AG04450 (cell line): ENCODE measurements around the gene DPCD. TPM values are rescaled to one million over a fixed set of nuclear protein-coding genes. Genes with fewer than 3 reads are reported as not detected.

ENCODE experiments used
- CTCF ChIA-PET: fragments of 300-600, 350-600 bp; formaldehyde crosslinking; extraction: SDS; loops from one replicate; lab custom pipeline; 2022; ENCODE audit warnings: antibody characterized with exemption, inconsistent platforms; lab: Charles Lee
- POLR2A ChIA-PET: fragments of 350-600 bp; formaldehyde crosslinking; extraction: SDS; loops from one replicate; lab custom pipeline; 2021; ENCODE audit warnings: antibody characterized with exemption, inconsistent platforms; lab: Yijun Ruan, JAX
- DNase-seq: peaks from one replicate; pipeline ENCODE4 v3.0.0-alpha.2; 2011; ENCODE audit warnings: low read depth, low spot score
- H3K27ac ChIP-seq: one replicate; pipeline ENCODE4 v1.5.1; 2012; ENCODE audit warnings: low read depth, low read length, control low read depth
- H3K27me3 ChIP-seq: one replicate; pipeline ENCODE4 v1.6.0; 2012; ENCODE audit warnings: low read length; ENCODE audit not compliant: control insufficient read depth, insufficient read depth
- H3K4me3 ChIP-seq: 2 replicates; pipeline ENCODE4 v1.5.1; 2011; ENCODE audit warnings: mild to moderate bottlenecking, low read depth, low read length, control low read depth
- H3K9me3 ChIP-seq: 2 replicates; pipeline ENCODE4 v1.5.1; 2012; ENCODE audit warnings: low read length; ENCODE audit not compliant: control insufficient read depth, insufficient read depth
- CTCF ChIP-seq: IDR thresholded peaks from 2 replicates; pipeline ENCODE4 v1.5.1; 2011; ENCODE audit warnings: low read depth, low read length, control low read depth, inconsistent platforms
- polyA plus RNA-seq: library from polyadenylated mRNA; depleted of rRNA; stranded (reverse); fragments of >200 nt; gene quantifications from 2 replicates; pipeline ENCODE4 v1.2.3, GENCODE V29; 2011

Gene DPCD
- polyA plus RNA-seq, 1 experiment = 49.7 TPM

DNA sequence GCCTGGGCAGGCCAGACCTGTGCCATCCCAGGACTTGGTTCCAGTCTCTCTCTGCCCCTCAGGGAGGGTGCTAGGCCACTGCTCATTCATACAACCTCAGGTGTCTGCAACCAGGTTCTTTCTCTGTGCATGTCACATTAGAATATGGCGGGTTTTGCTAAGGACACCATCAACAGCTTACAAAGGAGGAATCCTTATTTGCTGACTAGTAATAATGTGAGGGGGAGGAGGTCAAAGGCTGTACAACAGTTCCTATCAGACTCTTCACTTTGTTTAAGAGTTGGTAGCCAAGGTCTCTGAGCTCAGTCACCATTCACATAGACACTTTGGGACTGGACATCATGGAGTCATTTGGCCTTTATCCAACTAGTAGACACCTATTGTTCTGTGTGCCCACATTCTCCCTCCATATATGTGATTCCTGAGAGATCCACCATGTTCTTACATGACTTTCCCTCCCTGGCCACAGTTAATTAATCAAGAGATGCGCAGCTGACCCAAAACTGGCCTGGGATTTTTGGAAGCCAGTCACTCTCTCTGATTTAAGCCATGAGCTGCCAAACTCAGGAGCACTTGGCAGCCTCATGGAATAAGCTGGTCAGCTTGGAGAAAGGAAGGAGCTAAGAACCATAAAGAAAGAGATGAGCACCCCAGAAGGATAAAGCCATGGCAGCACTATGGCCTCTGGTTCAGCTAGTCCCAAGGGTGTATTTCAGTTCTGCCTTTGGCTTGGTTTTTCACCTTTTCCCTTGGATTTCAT lies 51.2 kb downstream of the DPCD start:
- Histone ChIP-seq H3K4me3 (no peak overlapping the region), H3K27me3 (no peaks in the 10 kb centered on the region), H3K27ac (no peak overlapping the region), H3K9me3 (no peaks in the 10 kb centered on the region)
- no peak for DNase-seq
- POLR2A ChIA-PET = no interaction called here
- TF ChIP-seq CTCF = no peak
- CTCF ChIA-PET = interaction anchor here (1.0 kb wide), 1 partner anchor 142 kb away, joined by 3 read pairs; no protein-coding TSS in a partner anchor

GRCh38 chr10:101643546-101643945 lies 55.4 kb downstream of the DPCD start:
- Histone ChIP-seq H3K9me3 (no peaks in the 10 kb centered on the region), H3K4me3 (no peak overlapping the region), H3K27me3 (no peaks in the 10 kb centered on the region), H3K27ac (no peak overlapping the region)
- CTCF ChIA-PET = no interaction called here
- TF ChIP-seq CTCF = no peak
- POLR2A ChIA-PET = no interaction called here
- no peak for DNase-seq

GRCh38 chr10:101644002-101644401 lies 55.9 kb downstream of the DPCD start:
- CTCF ChIA-PET = no interaction called here
- no peak overlapping the region for H3K4me3 ChIP-seq
- no peaks in the 10 kb centered on the region for H3K27me3 ChIP-seq
- no peak for DNase-seq
- POLR2A ChIA-PET = no interaction called here
- TF ChIP-seq CTCF = no peak
- H3K9me3 ChIP-seq = no peaks in the 10 kb centered on the region
- H3K27ac ChIP-seq = no peak overlapping the region

- POLR2A ChIA-PET = no interaction called here
- Histone ChIP-seq H3K27ac (no peak overlapping the region), H3K9me3 (no peaks in the 10 kb centered on the region), H3K27me3 (no peaks in the 10 kb centered on the region), H3K4me3 (no peak overlapping the region)
- CTCF ChIA-PET = no interaction called here
- no peak for TF ChIP-seq CTCF
- DNase-seq = no peak
Observed at GRCh38 chr10:101645659-101646058, 57.5 kb downstream of the DPCD start.

- Histone ChIP-seq H3K27ac (no peak overlapping the region), H3K9me3 (no peaks in the 10 kb centered on the region), H3K4me3 (no peak overlapping the region), H3K27me3 (no peaks in the 10 kb centered on the region)
- CTCF ChIA-PET = no interaction called here
- no peak for TF ChIP-seq CTCF
- POLR2A ChIA-PET = no interaction called here
- no peak for DNase-seq
Observed at GRCh38 chr10:101646364-101646763, 58.2 kb downstream of the DPCD start.
